Measurements from ENCODE around the gene CHCHD6.

DNA sequence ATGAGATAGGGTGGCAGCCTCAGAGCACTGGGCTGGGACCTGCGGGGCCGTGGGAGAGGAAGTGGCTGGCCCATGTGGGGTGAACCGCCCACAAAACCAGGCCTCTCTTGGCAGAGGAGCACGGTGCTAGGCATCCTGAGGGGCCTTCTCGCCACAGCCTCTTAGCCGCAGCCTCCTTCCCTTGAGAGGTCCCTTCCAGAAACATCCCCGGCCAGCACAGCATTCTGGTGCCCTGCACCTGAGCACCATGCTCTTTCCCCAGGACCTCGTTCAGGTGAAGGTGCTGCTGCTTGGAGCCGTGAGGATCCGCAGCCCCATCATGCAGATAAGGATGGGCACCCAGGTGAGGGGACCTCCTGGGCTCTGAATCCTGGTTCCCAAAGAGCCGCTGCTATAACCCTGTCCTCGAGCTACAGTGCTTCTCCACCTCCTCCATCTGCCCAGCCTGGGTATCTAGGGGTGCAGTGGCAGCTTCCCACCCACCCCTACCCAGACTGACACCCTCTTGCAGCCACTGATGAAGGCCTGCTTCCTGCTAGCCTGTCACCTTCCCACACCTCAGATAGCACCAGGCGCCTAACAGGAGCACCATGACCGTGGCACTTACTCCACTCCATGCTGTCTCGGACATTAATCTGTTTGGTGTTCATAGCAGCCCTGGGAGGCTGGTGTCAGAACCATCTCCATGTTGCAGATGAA, 37.9 kb upstream of the CHCHD6 start:
- TF ChIP-seq, protein P1, sequence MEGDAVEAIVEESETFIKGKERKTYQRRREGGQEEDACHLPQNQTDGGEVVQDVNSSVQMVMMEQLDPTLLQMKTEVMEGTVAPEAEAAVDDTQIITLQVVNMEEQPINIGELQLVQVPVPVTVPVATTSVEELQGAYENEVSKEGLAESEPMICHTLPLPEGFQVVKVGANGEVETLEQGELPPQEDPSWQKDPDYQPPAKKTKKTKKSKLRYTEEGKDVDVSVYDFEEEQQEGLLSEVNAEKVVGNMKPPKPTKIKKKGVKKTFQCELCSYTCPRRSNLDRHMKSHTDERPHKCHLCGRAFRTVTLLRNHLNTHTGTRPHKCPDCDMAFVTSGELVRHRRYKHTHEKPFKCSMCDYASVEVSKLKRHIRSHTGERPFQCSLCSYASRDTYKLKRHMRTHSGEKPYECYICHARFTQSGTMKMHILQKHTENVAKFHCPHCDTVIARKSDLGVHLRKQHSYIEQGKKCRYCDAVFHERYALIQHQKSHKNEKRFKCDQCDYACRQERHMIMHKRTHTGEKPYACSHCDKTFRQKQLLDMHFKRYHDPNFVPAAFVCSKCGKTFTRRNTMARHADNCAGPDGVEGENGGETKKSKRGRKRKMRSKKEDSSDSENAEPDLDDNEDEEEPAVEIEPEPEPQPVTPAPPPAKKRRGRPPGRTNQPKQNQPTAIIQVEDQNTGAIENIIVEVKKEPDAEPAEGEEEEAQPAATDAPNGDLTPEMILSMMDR (IDR thresholded peaks at IDR 0.05; ENCODE audit: low read depth, low read length), result no peak
- TF ChIP-seq EZH2phosphoT487 (IDR thresholded peaks at IDR 0.05; ENCODE audit: low read depth), result no peak
